Breast epithelium (tissue), 3 donors: ENCODE data around the gene TMEM217.

Experiments
- CTCF ChIP-seq, 3 donors: fragments of 450-650 bp; IDR thresholded peaks; one replicate each; pipeline ENCODE4 v1.5.1; 2016 to 2017; ENCODE audit warnings: antibody characterized with exemption in 3 of 3, mild to moderate bottlenecking in 3 of 3, moderate library complexity in 3 of 3
- POLR2A ChIP-seq: fragments of 450-650 bp; IDR thresholded peaks from one replicate; pipeline ENCODE4 v1.6.1; 2016; ENCODE audit warnings: antibody characterized with exemption, mild to moderate bottlenecking, moderate library complexity
- POLR2AphosphoS5 ChIP-seq, 3 donors: sonication (generic); formaldehyde crosslinking; IDR thresholded peaks; one replicate each; pipeline ENCODE4 v1.6.1; 2017; ENCODE audit warnings: antibody characterized with exemption in 3 of 3

DNA sequence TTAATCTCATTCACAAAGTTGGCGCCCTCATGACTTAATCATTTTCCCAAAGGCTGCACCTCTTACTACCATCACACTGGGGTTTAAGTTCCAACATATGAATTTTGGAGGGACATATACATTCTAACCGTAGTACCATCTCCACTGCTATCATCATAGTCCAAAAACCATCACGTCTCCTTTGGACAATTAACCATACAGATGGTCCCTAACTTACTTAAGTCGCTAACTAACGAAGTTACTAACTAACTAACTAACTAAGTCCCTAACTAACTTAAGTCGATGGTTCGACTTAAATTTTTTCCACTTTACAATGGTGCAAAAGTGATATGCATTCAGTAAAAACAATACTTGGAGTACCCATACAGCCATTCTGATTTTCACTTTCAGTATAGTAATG, 24.4 kb downstream of the TMEM217 start:
- TF ChIP-seq CTCF (IDR thresholded peaks at IDR 0.05) (no peak), POLR2A (no peak), POLR2AphosphoS5 (IDR thresholded peaks at IDR 0.05) (no peak)
